Measurements from ENCODE around the gene ZNF385D. TPM values are rescaled to one million over a fixed set of nuclear protein-coding genes. Genes with fewer than 3 reads are reported as not detected.

The ZNF385D gene
- total RNA-seq, 1 donor from 2014 or later, result 0.41 TPM

- Mint-ChIP-seq H3K4me1 (ENCODE audit: unreplicated experiment) (no peaks in the 10 kb centered on the region), H3K4me3 (ENCODE audit: unreplicated experiment) (no peak overlapping the region), H3K27me3 (ENCODE audit: unreplicated experiment) (peaks cover 1% of the 10 kb centered on the region), H3K9me3 (ENCODE audit: unreplicated experiment) (no peaks in the 10 kb centered on the region), H3K36me3 (ENCODE audit: low read depth, unreplicated experiment) (no peaks in the 10 kb centered on the region), H3K27ac (ENCODE audit: unreplicated experiment) (no peak overlapping the region)
- no peak for DNase-seq (ENCODE audit: low spot score)
- no peak for TF ChIP-seq CTCF (IDR thresholded peaks at IDR 0.05; ENCODE audit: unreplicated experiment)
These were observed 21.0 kb downstream of the ZNF385D start for GRCh38 chr3:21729888-21730459.

- Mint-ChIP-seq H3K27me3 (ENCODE audit: unreplicated experiment) (peaks cover under 1% of the 10 kb centered on the region), H3K9me3 (ENCODE audit: unreplicated experiment) (no peaks in the 10 kb centered on the region), H3K27ac (ENCODE audit: unreplicated experiment) (no peak overlapping the region), H3K4me1 (ENCODE audit: unreplicated experiment) (no peaks in the 10 kb centered on the region), H3K36me3 (ENCODE audit: low read depth, unreplicated experiment) (no peaks in the 10 kb centered on the region), H3K4me3 (ENCODE audit: unreplicated experiment) (no peak overlapping the region)
- no peak for TF ChIP-seq CTCF (IDR thresholded peaks at IDR 0.05; ENCODE audit: unreplicated experiment)
- no peak for DNase-seq (ENCODE audit: low spot score)
These were observed 21.7 kb downstream of the ZNF385D start for GRCh38 chr3:21729331-21729730.

- Mint-ChIP-seq H3K36me3 (ENCODE audit: low read depth, unreplicated experiment) (no peaks in the 10 kb centered on the region), H3K4me3 (ENCODE audit: unreplicated experiment) (no peak overlapping the region), H3K4me1 (ENCODE audit: unreplicated experiment) (no peaks in the 10 kb centered on the region), H3K9me3 (ENCODE audit: unreplicated experiment) (no peaks in the 10 kb centered on the region), H3K27me3 (ENCODE audit: unreplicated experiment) (no peaks in the 10 kb centered on the region), H3K27ac (ENCODE audit: unreplicated experiment) (no peak overlapping the region)
- TF ChIP-seq CTCF (IDR thresholded peaks at IDR 0.05; ENCODE audit: unreplicated experiment), result no peak
- DNase-seq (ENCODE audit: low spot score), result no peak
These were observed 28.2 kb downstream of the ZNF385D start for GRCh38 chr3:21722768-21723167.

GRCh38 chr3:21722301-21722700, 28.7 kb downstream of the ZNF385D start:
- no peaks in the 10 kb centered on the region for H3K4me1 Mint-ChIP-seq (ENCODE audit: unreplicated experiment)
- no peaks in the 10 kb centered on the region for H3K36me3 Mint-ChIP-seq (ENCODE audit: low read depth, unreplicated experiment)
- H3K4me3 Mint-ChIP-seq (ENCODE audit: unreplicated experiment), result no peak overlapping the region
- no peaks in the 10 kb centered on the region for H3K9me3 Mint-ChIP-seq (ENCODE audit: unreplicated experiment)
- no peaks in the 10 kb centered on the region for H3K27me3 Mint-ChIP-seq (ENCODE audit: unreplicated experiment)
- H3K27ac Mint-ChIP-seq (ENCODE audit: unreplicated experiment), result no peak overlapping the region
- DNase-seq (ENCODE audit: low spot score), result no peak
- TF ChIP-seq CTCF (IDR thresholded peaks at IDR 0.05; ENCODE audit: unreplicated experiment), result no peak

GRCh38 chr3:21718943-21719591, 31.9 kb downstream of the ZNF385D start:
- no peak overlapping the region for H3K27ac Mint-ChIP-seq (ENCODE audit: unreplicated experiment)
- no peaks in the 10 kb centered on the region for H3K9me3 Mint-ChIP-seq (ENCODE audit: unreplicated experiment)
- TF ChIP-seq CTCF (IDR thresholded peaks at IDR 0.05; ENCODE audit: unreplicated experiment), result no peak
- no peak overlapping the region for H3K4me3 Mint-ChIP-seq (ENCODE audit: unreplicated experiment)
- no peak for DNase-seq (ENCODE audit: low spot score)
- no peaks in the 10 kb centered on the region for H3K27me3 Mint-ChIP-seq (ENCODE audit: unreplicated experiment)
- no peaks in the 10 kb centered on the region for H3K4me1 Mint-ChIP-seq (ENCODE audit: unreplicated experiment)
- H3K36me3 Mint-ChIP-seq (ENCODE audit: low read depth, unreplicated experiment), result no peaks in the 10 kb centered on the region

All from endothelial cell (in vitro differentiated cells).